C4-2B (cell line): ENCODE data around the gene ATP2B2.

Experiments
- CTCF ChIP-seq: fragments of 450-650 bp; conservative IDR thresholded peaks from 2 replicates; pipeline ENCODE4 v1.5.1; 2017; ENCODE audit warnings: mild to moderate bottlenecking
- ZFX ChIP-seq: fragments of 450-650 bp; IDR thresholded peaks from 2 replicates; pipeline ENCODE4 v1.6.1; 2017

- no peak for TF ChIP-seq CTCF
- no peak for TF ChIP-seq ZFX
Measured at GRCh38 chr3:10438902-10439610, 66.3 kb downstream of the ATP2B2 start.
